Stimulated activated CD8-positive, alpha-beta memory T cell treated with anti-CD3 and anti-CD28 coated beads, Interleukin-15, amount 100 ng/mL, for 48 hours (primary cell): ENCODE data around the gene VANGL1.

ENCODE experiments used
- DNase-seq, 2 donors: peaks; one replicate each; pipeline ENCODE4 v3.0.0-alpha.2; 2020; ENCODE audit warnings: low read depth in 2 of 2

The VANGL1 gene

DNA sequence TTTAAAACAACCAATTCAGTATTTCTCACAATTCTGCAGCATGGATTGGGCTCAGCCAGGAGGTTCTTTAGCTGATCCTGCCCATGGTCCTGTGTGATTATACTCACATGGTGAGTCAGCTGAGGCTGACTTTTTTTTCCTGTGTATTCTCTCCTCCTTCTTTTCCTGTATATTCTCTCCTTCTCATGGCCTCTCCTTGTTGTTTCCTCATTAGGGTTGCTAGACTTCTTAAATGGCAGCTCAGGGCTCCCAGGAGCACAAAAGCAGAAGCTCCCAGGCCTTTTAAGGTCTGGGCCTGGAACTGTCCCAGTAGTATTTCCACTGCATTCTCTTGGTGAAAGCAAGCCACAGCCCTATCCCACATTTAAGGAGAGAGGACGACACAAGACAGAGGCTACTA is 26.8 kb downstream of the VANGL1 start:
- no peak for DNase-seq

DNA sequence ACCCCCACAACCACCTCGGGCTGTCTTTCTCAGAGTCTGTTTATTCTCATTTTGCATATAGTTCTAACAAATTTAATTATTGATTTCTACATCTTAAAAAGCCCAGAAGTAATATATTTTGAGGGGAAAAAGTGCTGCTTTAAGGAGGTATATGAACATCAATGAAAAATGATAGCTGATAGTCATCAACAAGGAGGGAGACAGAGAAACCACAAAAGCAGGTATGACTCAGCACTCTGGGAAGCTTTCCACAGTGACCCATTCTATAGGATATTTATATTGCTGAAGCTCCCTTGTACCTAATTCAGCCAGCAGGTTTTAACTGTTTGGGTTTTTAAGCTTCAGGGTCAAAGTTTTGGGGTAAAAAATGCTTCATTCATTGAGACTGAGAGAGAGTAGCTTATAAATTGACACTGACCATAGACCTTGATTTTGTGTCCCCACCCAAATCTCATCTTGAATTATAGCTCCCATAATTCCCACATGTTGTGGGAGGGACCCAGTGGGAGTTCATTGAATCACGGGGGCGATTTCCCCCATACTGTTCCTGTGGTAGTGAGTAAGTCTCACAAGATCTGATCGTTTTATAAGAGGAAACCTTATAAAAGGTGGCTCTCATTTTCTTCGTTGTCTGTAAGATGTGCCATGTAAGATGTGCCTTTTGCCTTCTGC is 27.4 kb downstream of the VANGL1 start:
- DNase-seq, result no peak

DNA sequence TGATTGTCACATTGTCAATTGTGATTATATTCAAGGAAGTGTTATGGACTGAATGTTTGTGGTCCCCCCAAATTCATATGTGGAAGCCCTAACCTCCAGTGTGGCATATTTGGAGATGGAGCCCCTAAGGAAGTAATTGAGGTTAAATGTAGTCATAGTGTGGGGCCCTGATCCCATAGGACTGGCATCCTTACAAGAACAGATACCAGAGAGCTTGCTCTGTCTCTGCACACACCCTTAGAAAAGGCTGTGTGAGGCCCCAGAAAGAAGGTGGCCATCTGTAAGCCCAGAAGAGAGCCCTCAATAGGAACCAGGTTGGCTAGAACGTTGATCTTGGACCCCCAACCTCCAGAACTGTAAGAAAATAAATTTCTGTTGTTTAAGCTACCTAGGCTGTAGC is 28.1 kb downstream of the VANGL1 start:
- no peak for DNase-seq

DNA sequence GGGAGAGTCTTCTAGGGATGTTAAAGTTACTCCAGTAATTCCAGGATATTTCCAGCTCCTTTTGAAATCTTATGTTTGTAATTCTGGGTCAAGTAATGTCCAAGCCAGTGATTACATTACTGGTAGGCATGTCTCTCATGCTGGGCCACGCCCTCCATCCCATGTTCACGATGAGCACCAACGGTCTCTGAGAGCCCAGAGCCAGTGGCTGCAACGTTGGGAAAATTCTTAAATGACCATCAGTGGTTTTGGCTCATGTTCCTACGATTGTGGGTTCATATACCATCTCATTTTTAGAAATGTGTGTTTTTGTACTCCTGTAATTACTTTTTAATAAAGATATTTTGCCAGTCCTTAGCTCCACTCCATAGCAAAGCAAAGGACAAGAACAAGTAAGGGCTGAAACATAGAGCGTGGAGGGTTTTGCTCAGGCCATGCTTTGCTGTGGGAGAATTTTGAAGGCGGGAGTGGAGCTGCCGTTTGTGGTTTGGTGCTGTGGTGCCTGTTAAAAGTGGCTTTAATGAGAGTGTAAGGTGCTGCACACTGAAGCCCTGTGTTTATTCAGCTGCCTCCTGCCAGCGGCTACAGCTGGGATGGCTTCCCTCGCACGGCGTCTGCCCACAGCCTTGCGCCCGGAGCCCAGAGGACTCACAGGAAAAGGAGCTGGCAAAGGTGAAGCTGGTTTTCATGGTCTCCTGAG is 28.9 kb downstream of the VANGL1 start:
- no peak for DNase-seq

DNA sequence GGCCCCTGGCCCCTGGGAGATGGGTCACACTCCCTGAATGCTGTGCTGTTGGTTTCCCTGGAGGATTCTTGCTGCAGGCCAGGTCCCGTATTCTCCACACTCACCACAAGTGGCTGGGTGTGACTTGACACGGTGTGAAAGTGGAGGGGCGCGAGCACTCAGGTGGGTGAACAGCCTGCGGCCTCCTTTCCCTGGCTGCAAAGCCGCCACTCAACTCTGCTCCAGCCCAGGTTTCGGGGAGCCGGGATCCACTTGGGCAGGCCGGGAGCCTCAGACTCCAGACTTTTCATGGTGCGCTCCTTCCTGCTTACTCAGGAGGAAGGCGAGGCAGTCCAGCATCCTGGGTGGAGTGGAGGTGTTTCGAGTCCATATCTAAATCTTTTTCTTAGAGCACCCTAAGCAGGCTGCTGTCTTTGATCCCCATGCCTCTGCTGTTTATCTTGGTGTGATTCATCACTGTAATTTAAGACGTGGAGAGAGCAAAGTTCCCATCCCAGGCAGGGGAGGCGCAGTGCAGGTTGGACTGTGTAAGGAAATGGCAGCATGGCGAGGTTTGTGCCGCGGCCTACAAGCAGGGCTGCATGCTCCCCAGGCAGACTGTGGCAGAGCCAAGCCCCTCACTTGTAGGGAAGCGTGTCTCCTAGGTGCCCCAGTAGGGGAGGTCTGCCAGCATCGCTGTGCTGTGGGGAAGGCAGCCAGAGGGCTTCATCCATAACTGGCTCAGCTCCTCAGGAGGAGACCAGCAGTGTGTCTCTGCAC is 29.6 kb downstream of the VANGL1 start:
- DNase-seq, result no peak

DNA sequence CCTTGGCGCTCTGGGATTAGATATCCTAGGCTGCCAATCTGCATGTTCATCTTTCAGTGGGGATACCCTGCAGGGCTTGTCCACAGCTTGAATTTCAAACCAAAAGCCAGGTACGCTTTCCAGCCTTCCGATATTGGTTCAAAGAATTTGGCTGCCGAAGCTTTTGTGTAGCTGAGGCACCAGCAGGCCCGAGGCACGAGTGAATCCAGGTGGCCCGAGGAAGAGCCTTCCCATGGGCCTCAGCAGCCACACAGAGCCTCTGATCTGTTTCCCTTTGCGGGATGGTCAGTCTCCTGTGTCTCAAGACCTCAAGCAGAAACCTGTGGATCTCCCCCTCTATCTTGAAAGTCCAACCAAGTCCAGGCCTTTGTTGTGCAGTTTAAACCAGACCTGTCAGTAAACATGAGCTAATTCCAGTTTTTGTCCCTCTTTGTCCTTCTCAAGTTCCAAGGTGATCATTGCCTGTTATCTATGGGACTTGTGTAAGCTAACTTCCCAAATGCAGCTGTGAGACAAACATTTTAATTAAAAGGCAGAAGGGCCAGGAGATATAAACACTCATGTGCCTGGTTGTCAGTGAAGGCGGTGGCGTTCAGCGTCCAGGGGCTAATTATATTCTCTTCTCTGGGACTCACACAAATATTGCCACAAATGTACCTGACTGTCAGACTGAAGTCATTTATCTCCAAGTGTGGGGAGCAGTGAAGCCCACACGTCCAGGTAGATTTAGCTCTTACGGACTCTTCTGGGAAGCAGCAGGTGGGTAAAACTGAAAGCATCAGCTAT is 30.6 kb downstream of the VANGL1 start:
- no peak for DNase-seq

DNA sequence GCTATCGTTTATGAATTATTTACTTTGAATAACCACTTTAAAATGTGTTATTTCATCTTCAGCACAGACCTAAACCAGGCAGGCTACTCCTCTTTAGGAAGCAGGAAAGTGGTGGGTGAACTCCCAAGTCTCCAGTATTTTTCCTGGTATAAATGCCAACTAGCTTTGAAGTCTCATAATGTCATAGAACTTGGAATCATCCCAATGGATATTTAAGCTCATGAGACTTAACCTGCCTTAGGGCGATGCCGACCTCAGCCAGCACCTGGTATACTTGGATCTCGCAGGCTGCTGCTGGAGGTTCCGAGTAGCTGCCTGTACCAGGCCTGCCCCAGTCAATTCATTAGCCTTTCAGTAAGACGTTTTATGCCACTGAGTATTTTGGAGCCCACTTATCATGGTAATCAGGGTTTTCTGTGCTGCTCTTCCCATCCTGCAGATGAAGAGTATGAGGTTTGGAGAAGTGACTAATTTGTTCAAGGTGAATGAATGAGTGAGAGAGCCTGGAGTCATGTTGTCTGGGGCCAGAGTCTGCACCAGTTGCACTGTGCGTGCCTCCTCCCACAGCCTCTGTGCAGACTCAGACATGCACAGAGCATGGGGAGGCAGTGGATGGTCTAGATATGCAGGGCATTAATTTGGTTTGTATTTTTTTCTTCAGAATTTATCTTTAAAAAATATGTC is 34.9 kb downstream of the VANGL1 start:
- no peak for DNase-seq

DNA sequence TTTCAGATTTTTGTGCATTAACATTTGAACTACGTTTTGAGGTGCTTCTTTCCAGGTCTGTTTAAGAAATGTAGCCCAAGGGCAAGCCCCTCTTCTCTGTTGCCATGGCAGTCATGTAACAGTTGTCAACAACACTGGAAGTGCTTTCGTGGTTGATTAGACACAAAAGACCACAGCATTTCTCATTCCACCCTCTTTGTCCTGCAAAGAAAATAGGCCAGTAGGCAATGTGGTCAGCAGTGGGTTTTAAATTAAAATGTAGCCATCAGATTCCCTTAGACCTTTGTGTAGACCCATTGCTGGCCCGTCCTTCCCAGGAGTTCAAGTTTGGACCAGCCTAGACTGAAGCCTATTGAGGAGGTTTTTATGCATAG is 35.4 kb downstream of the VANGL1 start:
- no peak for DNase-seq

DNA sequence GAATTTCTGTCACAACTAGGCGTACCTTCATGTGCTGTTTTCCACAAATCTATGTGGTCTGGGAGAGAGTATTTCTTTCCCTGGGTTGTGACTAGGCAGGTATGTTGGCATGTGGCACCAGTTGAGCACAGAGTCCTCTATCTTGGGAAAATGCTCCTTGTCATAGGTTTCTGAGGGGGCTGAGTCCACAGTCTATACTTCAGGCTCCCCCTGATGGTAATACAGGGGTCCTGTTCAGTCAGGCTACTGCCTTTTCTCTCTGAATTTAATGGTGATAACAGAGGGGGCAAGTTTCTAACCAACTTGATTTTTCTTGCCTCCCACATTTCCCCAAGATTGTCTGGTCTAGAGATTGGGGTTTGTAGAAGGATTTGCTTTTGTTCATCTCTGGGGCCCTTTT is 35.8 kb downstream of the VANGL1 start:
- DNase-seq, result no peak

DNA sequence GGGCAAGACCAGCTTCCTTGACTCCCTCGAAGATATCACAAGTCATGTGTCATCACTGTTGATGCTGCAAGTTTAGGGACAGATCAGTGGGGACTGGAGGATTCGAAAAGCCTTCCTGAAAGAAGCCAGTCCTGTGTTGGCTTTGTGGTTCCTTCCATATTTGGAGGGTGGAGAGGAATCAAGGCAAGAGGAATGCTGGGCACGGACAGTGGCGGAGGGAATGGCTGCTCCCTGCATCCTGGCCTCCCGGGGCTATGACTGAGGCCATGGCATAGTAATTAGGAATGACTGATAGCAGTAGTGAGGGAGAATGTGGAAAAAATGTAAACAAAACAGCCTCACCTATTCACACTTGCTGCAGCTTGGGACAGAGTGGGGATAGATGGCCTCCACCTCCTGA is 36.4 kb downstream of the VANGL1 start:
- no peak for DNase-seq

DNA sequence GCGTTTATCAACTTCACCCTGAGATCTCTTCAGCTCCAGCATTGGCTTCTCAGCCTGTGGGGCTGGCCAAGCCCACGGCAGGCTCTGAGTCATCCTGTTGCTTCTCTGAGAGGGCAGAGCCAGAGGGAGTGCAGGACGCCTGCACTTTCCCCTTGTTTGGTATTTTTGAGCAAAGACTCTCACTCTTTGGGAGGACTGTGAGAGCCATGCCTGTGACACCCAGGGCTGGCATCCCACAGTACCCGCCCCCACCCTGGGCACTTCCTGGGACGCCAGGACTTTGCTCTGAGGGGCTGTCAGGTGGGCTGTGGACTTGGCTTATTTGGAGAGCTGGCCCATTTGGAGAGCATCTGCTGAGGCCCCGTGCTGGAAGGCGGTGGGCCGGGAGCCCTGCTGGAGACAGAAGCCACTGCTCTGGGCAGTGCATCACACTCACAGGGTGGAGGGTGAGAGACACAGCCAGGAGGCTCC is 37.4 kb downstream of the VANGL1 start:
- no peak for DNase-seq

DNA sequence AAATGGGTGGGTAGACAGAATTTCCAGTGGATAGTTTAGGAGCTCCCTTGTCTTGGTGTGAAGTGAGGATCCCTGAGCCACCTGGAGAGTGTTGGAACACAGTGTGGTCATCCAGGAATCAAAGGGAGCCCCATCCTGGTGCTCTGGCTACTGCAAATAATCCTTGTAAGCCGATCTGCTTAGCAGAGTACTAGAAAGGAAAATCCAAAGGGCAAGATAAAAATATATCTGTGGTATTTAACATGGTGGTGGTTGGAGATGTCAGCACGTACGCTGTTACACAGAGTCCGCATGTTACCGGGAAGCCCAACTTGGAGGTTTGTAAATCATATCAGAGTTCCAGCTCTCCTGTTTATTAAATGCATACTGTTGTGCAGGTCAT is 39.0 kb downstream of the VANGL1 start:
- DNase-seq, result no peak

DNA sequence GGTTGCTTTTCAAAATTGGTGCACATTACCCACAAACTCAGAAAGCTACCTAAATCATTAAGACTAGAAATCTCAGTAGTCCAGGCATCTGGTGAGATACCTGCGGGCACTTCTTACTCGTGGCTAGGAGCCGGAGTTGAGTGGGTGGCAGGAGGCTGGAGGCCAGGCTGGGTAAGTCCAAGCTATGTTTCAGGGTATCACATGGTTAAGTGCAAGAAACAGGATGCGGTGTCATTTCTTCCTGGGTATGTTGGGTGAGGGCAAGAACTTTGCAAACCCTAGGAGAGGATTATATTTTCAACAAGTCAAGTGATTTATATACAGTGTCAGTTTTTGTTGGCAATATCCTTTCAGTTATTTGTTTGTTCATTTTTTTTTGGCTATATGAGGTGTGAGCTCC is 41.0 kb downstream of the VANGL1 start:
- no peak for DNase-seq

DNA sequence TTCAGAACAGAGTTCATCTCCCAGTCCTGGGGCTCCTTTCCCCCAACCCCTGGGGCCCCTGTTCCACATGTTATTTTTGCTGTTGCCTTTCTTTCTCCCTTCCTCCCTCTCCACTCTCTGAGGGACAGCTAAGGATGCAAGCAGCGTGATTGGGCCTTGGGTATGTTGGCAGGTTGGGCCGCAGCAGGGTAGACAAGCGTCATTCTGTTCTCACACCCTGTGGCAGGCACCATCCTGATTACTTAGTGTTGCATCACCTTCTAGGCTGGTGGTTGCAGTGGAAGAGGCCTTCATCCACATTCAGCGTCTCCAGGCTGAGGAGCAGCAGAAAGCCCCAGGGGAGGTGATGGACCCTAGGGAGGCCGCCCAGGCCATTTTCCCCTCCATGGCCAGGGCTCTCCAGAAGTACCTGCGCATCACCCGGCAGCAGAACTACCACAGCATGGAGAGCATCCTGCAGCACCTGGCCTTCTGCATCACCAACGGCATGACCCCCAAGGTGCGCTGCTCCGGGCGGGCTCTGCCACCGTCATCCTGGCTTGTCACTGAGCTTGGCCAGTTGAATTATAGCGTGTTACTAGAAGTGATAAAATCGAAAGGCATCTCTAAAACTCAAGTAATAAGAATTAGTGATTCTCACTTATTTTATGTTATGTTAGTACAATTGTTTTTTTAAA is 43.4 kb downstream of the VANGL1 start:
- DNase-seq, result no peak

DNA sequence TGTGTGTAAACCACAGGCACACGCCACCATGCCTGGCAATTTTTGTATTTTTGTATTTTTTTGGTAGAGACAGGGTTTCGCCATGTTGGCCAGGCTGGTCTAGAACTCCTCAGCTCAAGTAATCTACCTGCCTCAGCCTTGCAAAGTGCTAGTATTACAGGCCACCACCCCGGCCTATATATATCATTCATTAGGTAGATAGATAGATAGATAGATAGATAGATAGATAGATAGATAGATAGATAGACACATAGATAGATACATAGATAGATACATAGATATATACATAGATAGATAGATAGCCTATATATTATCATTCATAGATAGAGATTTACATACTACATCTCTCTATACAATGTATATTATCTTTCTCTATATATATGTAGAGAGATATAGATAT is 46.0 kb downstream of the VANGL1 start:
- DNase-seq, result no peak

DNA sequence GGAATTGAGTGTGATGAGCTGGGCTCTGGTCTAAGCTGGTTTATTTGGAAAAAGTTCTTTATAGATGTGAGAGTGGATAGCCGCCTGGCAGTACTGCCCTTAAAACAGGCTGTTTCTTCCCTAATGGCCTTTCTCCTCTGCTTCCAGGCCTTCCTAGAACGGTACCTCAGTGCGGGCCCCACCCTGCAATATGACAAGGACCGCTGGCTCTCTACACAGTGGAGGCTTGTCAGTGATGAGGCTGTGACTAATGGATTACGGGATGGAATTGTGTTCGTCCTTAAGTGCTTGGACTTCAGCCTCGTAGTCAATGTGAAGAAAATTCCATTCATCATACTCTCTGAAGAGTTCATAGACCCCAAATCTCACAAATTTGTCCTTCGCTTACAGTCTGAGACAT is 49.2 kb downstream of the VANGL1 start:
- no peak for DNase-seq

DNA sequence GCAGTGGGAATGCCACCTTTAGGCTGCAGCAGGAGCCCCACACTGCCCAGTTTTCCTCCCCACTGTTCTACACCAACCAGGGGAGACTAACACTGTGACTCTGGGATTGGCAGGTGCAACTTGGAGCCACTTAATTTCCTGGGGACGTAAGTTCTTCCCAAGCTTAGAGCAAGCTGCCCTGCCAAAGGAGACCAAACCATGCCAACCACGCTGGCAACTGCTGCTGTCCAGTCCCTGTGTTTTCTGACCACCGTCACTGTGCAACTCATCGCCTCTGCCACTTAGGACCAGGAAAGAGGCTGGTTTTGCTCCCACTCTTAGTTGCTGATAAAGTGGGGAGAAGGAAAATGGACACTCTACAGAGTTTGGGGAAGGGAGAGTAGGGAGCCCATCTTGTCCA is 50.5 kb downstream of the VANGL1 start:
- no peak for DNase-seq

DNA sequence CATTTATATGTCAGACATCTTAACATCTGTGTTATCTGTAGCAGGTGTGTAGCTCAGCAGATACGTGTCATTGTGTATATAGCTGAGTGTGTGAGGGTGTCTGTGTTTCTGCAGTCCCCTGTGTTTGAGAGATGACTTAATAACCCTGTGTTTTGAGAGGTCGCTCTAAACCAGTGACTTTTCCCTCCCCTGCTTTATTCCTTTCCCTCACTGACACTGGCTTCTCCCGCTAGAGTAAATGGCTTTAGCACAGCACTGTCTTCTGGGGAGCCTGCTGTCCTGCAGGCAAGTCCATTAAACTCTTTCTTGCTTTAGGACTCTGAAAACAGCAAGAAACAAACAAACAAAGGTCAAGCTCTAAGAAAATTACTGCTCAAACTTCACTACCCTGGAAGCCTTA is 53.0 kb downstream of the VANGL1 start:
- no peak for DNase-seq

DNA sequence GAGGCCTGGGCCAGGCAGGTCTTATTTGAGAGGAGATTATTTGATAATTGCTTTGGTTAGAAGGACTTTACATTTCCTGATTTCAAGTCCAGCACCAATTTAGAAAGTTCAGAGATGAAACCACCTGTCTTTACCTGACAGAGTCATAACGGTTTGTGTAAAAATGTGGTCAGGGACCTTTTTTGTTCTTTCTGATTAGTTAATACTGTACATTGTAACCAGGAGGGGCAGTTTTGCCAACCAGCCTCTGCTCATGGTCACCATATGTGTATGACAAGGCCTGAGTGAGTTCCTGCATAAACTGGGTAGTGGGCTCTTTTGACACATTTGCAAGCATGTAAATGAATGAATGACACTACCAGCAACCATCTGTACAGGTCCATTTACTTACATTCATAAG is 55.8 kb downstream of the VANGL1 start:
- DNase-seq, result no peak

DNA sequence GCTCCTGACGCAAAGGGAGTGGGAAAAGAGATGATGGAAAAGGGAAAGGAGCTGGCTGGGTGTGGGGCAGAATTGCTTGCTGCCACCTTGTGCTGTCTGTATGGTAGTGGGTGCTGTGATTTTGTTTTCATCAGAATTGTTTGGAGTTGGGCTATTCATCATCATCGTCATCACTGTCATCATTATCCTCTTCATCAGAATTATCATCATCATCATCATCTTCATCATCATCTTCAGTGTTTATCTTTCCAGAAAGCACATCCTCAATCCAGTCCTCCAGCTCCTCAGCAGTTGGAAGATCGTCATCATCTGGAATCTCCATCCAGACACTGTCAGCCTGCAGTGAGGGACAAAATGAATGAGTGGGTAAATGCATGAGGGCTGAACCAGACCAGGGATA is 59.3 kb downstream of the VANGL1 start:
- no peak for DNase-seq

DNA sequence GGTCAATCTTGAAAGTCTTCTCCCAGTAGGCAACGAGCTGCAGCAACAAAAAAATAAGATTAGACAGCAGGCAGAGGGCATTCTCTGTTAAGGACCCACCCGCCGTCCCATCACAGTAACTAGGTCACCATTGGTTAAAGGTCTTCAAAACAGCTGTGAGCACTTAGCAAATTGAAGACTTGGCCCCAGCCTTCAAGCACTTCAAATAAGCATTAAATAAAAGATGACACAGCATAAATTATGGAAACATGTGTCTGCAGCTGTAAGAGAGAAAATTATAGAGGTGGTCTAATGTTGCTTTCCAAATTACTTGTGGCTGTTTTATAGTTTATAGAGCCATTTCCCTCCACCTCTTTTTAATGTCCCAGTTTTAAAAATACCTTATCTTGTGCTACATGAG is 61.2 kb downstream of the VANGL1 start:
- no peak for DNase-seq
